Right forelimb (tissue), 1 donor: ENCODE results near the gene RNU1-3.
"Not testable (repeated sequence)": the region's sequence is repeated elsewhere in the genome, so short reads cannot be mapped to it uniquely, and the experiment has no call there.

Source experiments
- DNase-seq: peaks from one replicate; pipeline ENCODE4 v3.0.0-alpha.2; 2018

Gene RNU1-3

GRCh38 chr1:16666502-16667413 is at the start of gene RNU1-3:
Gene RNU1-3, minus strand, starts transcription at chr1:16666948.
- not testable (repeated sequence) for DNase-seq

- not testable (repeated sequence) for DNase-seq
Measured at GRCh38 chr1:16713480-16713879, 46.7 kb upstream of the RNU1-3 start.

DNA sequence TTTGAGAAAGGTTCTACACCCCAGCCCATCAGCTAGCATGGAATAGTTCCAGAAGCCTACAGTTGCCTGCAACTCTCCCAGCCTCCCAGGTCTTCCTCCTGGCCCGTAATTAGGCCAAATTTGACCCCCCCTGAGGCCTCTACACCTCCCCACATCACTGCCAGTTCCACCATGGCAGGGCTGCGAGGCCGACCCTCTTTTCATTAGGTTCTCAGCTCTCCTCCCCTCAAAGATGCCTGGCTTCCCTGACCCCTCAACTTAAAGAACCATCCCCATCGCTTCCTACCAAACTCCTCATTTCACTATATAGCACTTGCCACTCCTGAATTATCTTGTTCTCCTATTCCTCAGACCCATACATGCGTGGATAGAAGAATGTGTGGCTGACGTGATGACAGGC is 46.2 kb upstream of the RNU1-3 start:
- not testable (repeated sequence) for DNase-seq

- DNase-seq: peak; percentile 11
Measured at GRCh38 chr1:16712582-16712981, 45.8 kb upstream of the RNU1-3 start.

DNA sequence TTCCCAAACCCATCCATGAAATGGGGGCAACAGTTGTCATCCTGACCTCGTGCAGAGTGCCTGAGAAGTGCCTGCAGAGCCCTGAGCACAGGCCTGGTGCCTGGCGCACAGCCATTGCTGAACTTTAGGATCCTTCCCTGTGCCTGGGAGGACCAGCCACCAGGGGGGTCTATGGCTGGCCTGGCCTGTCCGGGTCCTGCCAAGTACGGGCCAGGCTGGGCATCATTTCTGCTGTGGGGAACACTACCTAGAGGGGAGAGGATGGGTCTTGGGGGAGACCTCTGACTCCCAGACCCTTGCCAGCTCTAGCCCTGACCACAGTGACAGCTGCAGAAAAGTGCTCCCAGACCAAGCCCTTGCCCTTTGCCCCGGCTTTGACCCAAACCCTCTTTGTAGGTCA is 45.4 kb upstream of the RNU1-3 start:
- DNase-seq: peak; percentile 39

- not testable (repeated sequence) for DNase-seq
Measured at GRCh38 chr1:16710618-16711017, 43.9 kb upstream of the RNU1-3 start.

- DNase-seq: not testable (repeated sequence)
Measured at GRCh38 chr1:16709659-16710087, 42.9 kb upstream of the RNU1-3 start.

- not testable (repeated sequence) for DNase-seq
Measured at GRCh38 chr1:16708704-16709103, 42.0 kb upstream of the RNU1-3 start.

DNA sequence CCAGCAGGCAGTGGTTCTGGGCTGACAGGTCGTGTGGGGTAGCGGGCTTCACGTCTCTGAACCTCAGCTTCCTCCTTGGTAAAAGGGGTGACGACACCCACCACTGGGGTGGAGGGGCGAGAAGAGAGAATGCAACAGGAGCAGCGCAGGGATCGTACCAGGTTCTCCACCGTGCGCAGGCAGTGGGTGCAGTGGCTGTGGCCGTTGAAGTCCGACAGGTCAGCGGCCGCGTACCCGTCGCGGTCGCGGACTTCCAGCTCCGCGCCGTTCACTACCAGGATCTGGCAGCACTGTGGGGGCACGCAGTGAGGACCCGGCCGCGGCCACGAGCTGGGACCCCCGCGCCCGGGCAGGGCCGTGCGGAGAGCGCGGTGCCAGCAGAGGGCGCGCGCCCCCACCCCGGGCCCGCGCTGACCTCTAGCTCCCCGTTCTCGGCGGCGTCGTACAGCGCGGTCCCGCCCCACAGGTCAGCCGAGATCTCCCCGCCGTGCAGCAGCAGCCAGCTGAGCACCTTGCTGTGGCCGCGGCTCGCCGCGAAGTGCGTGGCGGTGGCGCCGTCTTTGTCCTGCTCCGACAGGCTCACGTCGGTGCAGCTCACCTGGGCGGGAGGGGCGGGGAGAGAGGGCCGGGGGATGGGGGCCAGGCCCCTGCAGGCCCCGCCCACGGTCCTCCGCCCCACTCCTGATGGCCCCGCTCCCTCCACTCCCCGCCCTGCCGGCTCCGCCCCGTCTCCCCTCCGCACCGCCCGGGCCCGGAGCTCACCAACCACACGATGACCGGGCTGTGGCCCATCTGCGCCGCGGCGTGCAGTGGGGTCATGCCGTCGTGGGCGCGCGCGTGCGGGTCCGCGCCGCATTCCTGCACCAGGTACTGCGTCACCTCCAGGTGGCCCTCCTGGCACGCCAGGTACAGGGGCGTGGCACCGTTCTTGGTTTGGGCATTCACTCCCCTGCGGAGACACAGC is 40.7 kb upstream of the RNU1-3 start:
- DNase-seq: not testable (repeated sequence)

- not testable (repeated sequence) for DNase-seq
Measured at GRCh38 chr1:16706302-16706701, 39.6 kb upstream of the RNU1-3 start.

DNA sequence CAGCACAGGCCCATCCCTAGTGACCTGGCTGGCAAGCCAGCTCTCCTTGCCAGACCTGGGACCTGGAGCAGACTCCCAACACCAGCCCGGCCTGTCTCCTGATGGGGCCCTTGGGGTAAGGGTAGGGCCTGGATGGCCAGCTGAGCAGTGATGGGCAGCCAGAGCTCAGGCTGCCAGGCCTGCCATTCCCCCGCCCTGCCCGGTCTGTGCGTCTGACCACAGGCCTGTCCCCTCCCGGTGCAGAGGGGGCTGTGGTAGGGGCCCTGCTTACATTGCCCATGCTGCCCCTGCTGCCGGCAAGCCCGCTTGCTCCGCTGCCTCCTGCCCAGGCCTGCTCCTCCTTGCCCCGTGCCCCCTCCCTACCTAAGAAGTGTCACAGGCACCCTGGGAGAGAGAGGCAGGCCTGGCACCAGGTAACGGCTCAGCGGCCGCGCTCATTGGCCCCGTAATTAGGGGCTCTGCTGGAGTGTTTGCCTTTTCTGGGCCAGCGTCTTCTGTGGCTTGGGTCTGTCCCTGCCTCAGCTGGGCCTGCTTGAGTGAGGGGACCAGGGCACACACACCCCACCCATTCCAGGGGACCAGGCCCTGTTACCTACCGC is 37.9 kb upstream of the RNU1-3 start:
- DNase-seq: not testable (repeated sequence)

DNA sequence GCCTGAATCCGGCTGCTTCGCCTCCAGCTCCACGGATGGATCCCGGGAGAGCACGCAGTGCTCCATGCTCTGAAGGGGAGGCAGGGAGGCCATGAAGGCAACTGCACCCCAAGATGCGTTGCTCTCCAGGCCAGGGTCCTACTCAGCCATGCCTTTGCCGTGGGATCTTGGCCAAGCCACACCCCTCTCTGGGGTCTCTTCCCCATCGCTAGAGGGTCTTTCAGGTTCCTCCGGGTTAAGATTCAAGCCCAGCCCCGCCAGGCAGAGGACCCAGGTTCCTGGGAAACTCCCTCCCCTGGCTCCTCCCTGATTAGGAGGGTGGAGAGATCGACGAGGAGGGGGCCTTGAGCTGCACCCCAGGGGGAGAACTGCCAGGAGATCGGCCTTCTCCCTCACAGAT is 37.3 kb upstream of the RNU1-3 start:
- DNase-seq: not testable (repeated sequence)

DNA sequence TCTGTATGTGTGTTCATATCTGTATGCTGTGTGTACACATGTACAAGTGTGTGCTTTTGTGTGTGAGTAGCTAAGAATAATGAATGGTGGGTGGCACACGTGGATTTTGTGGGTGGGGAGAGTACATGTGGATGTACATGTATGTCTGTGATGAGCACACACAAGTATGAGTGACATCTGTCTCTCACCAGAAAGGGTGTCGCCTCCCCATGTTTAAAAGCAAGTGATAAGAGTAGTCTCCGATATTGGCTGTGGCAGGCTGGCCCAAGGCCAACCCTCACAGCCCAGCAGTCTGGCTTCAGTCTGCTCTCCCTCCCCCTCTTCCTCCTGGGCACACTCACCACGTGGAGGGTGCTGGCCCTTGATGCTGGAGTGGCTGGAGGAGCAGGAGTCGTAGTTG is 36.9 kb upstream of the RNU1-3 start:
- DNase-seq: not testable (repeated sequence)

DNA sequence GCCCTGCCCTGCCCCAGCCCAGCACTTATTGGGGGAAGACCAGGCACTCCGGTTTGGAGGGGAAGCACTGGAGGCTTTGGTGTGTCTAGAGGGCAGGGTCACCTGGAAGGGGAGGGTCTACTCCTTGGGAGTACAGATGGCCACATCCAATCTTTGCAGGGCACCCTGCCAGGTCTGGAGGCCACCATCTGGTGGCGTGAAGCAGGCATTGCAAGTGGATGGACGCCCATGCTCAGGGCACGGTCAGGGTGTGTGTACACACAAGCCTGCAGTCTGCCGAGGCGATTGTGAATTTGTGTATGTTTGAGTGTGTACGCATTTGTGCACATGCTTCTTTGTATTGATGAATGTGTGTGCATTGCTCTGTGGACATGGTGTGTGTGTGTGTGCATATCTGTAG is 36.4 kb upstream of the RNU1-3 start:
- not testable (repeated sequence) for DNase-seq

- DNase-seq: not testable (repeated sequence)
Measured at GRCh38 chr1:16702280-16702679, 35.5 kb upstream of the RNU1-3 start.

DNA sequence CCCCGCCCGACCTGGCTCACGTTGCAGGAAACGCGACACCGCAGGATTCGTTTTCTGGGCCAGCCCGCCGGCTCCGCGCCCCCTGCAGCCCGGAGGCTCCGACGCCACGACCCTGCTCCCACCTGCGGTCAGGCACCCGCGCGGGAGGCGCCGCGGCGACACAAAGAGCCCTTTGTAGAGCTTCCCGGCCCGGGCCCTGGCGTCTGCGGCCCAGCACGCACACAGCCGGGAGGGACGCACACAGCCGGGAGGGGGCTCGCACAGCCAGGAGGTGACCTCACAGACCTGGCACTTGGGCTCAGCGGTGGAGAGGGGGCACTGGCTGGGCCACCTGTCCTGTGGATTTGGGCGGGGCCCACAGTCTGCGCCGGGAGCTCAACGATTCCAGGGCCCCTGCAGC is 34.4 kb upstream of the RNU1-3 start:
- DNase-seq: not testable (repeated sequence)

GRCh38 chr1:16700138-16700895 is 33.6 kb upstream of the RNU1-3 start:
- not testable (repeated sequence) for DNase-seq

DNA sequence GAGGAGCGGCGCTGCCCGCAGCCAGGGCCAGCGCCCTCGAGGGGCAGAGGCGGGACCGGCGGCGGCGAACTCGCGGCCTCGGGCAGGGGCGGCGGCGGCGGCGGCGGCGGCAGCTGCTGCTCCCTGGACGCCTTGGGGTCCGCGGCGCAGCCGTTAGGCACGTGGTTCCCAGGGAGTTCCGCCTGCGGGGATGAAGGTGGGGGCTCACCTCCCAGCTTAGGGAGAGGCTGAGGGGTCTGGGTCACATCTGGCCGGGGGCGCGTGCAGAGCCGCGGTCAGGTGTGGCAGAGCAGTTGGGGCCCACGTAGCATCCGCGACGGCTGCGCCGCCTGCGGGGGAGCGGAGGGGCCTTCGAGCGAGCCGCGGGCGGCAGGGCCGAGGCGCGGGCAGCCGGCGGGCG is 32.7 kb upstream of the RNU1-3 start:
- DNase-seq: not testable (repeated sequence)

DNA sequence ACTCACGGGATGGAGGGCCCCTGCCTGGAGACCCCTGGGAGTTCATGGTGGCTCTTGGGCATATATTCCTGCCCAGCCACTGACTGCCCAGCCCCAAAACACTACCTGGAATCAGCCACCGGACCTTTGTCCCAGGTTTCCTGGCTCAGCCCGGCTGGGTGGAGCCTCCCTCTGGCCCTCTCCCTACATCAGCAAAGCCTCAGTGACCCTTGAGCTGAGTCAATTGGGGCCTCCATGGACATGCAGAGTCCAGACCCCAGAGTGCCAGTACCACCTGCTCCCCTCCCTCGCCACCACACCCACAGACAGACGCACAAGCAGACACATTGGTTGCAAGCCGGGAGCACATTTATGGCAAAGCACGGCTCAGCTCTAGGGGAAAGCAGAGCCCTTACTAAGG is 30.4 kb upstream of the RNU1-3 start:
- not testable (repeated sequence) for DNase-seq

DNA sequence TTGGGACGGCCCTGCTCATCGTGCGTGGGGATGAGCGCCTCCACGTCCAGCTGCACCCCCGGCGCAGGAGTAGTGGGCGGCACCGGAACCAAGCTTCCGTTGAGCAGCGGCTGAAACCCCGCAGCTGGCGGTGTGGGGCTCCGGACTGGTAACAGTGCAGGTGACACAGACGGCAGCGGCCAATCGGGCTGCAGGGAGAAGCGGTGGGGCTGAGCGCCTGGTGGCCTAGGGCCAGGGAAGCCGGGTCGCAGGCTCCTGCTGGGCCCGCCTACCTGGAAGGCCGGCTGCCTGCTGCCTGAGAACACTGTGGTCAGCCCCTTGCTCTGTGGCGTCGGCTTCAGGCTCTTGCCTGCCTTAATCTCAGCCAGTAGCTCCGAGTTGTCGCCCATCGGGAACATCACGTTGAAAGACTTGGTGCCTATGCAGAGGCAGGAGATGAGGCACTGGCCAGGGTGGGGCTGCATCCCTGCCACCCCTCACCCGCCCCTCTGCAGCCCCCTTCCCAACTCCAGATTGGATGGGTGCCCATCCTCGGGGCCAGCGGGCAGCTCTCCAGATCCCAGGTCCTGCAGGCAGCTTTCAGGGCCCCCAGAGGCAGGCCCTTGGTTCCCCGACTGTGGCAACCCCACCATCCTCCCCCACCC is 29.9 kb upstream of the RNU1-3 start:
- DNase-seq: not testable (repeated sequence)

DNA sequence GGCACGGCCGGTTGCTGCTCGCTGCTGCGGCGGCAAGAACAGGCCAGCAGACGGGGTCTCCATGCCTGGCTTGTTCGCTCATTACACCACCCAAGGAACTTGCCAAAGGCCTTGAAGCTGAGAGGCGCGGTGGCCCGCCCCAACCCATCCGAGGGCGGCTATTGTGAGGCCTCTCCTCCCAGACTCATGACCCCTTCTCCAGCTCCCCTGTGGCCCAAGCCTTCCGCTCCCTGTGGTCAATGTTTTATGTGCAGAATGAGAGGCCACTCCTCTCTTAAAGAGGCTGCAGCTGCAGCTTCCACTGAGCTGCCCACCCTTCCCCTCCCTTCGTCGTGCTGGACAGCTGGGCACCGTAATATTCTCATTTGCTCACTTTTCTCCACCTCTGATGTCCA is 27.6 kb upstream of the RNU1-3 start:
- DNase-seq: not testable (repeated sequence)
